ENCODE results near the gene STXBP4. TPM values are rescaled to one million over a fixed set of nuclear protein-coding genes. Genes with fewer than 3 reads are reported as not detected.

The STXBP4 gene
- total RNA-seq, 1 donor from 2014 or later = 8.6 TPM

GRCh38 chr17:54969658-54970572, 1.4 kb downstream of the STXBP4 start:
- DNase-seq (ENCODE audit: low spot score) = no peak

- DNase-seq (ENCODE audit: low spot score) = no peak
Observed at GRCh38 chr17:54971147-54971546, 2.6 kb downstream of the STXBP4 start.

- DNase-seq (ENCODE audit: low spot score) = no peak
Observed at GRCh38 chr17:54971901-54972300, 3.3 kb downstream of the STXBP4 start.

- no peak for DNase-seq (ENCODE audit: low spot score)
Observed at GRCh38 chr17:54972406-54973138, 4.0 kb downstream of the STXBP4 start.

GRCh38 chr17:54974759-54975158, 6.2 kb downstream of the STXBP4 start:
- DNase-seq (ENCODE audit: low spot score) = no peak

- no peak for DNase-seq (ENCODE audit: low spot score)
Observed at GRCh38 chr17:54976316-54976715, 7.8 kb downstream of the STXBP4 start.

GRCh38 chr17:54977744-54978143, 9.2 kb downstream of the STXBP4 start:
- DNase-seq (ENCODE audit: low spot score) = no peak

- no peak for DNase-seq (ENCODE audit: low spot score)
Observed at GRCh38 chr17:54979657-54980056, 11.1 kb downstream of the STXBP4 start.

- DNase-seq (ENCODE audit: low spot score) = no peak
Observed at GRCh38 chr17:54980375-54980774, 11.8 kb downstream of the STXBP4 start.

- DNase-seq (ENCODE audit: low spot score) = no peak
Observed at GRCh38 chr17:54982399-54982798, 13.8 kb downstream of the STXBP4 start.

GRCh38 chr17:54983260-54983659, 14.7 kb downstream of the STXBP4 start:
- no peak for DNase-seq (ENCODE audit: low spot score)

- no peak for DNase-seq (ENCODE audit: low spot score)
Observed at GRCh38 chr17:54985476-54985875, 16.9 kb downstream of the STXBP4 start.

- no peak for DNase-seq (ENCODE audit: low spot score)
Observed at GRCh38 chr17:54990118-54990517, 21.6 kb downstream of the STXBP4 start.

- DNase-seq (ENCODE audit: low spot score) = no peak
Observed at GRCh38 chr17:54991567-54991966, 23.0 kb downstream of the STXBP4 start.

- DNase-seq (ENCODE audit: low spot score) = no peak
Observed at GRCh38 chr17:54992797-54993639, 24.5 kb downstream of the STXBP4 start.

- no peak for DNase-seq (ENCODE audit: low spot score)
Observed at GRCh38 chr17:54996441-54996840, 27.9 kb downstream of the STXBP4 start.

GRCh38 chr17:55002458-55002857, 33.9 kb downstream of the STXBP4 start:
- no peak for DNase-seq (ENCODE audit: low spot score)

- no peak for DNase-seq (ENCODE audit: low spot score)
Observed at GRCh38 chr17:55004484-55004883, 35.9 kb downstream of the STXBP4 start.

- DNase-seq (ENCODE audit: low spot score) = no peak
Observed at GRCh38 chr17:55005520-55005919, 37.0 kb downstream of the STXBP4 start.

GRCh38 chr17:55023626-55024025, 55.1 kb downstream of the STXBP4 start:
- no peak for DNase-seq (ENCODE audit: low spot score)

GRCh38 chr17:55037828-55038227, 69.3 kb downstream of the STXBP4 start:
- DNase-seq (ENCODE audit: low spot score) = no peak

Measured in mesenteric fat pad (tissue), 1 donor.